Calu3 (cell line): Measurements from ENCODE around the gene DPM3. TPM values are rescaled to one million over a fixed set of nuclear protein-coding genes. Genes with fewer than 3 reads are reported as not detected.

Experiments used
- BruUV-seq: library from RNA; stranded (reverse); fragments of 400-500 nt; replicated peaks from 2 replicates; lab custom pipeline; 2021; lab: Mats Ljungman, UMichigan
- CTCF ChIA-PET: fragments of 300-600 bp; sonication (Branson Sonifier 250); formaldehyde crosslinking; loops from one replicate; lab custom pipeline; 2022; ENCODE audit warnings: antibody characterized with exemption; lab: Charles Lee
- DNase-seq: peaks from one replicate; pipeline ENCODE4 v3.0.0; 2022
- H3K27ac Mint-ChIP-seq: one replicate; pipeline ENCODE4 v1.8.0; 2022; ENCODE audit warnings: mixed read lengths; ENCODE audit not compliant: unreplicated experiment
- H3K27me3 Mint-ChIP-seq: one replicate; pipeline ENCODE4 v1.8.0; 2022; ENCODE audit warnings: mixed read lengths; ENCODE audit not compliant: unreplicated experiment
- H3K36me3 Mint-ChIP-seq: one replicate; pipeline ENCODE4 v1.8.0; 2022; ENCODE audit warnings: mild to moderate bottlenecking, moderate library complexity, mixed read lengths; ENCODE audit not compliant: insufficient read depth, unreplicated experiment
- H3K4me1 Mint-ChIP-seq: one replicate; pipeline ENCODE4 v1.8.0; 2022; ENCODE audit warnings: mild to moderate bottlenecking, low read depth, mixed read lengths; ENCODE audit not compliant: unreplicated experiment
- H3K4me3 Mint-ChIP-seq: one replicate; pipeline ENCODE4 v1.8.0; 2022; ENCODE audit warnings: mild to moderate bottlenecking, low read depth, moderate library complexity, mixed read lengths; ENCODE audit not compliant: unreplicated experiment
- H3K9me3 Mint-ChIP-seq: one replicate; pipeline ENCODE4 v1.8.0; 2022; ENCODE audit warnings: low read depth, mixed read lengths; ENCODE audit not compliant: unreplicated experiment
- CTCF ChIP-seq: fragments of 200-600 bp; IDR thresholded peaks from one replicate; pipeline ENCODE4 v1.8.0; 2022; ENCODE audit warnings: antibody characterized with exemption; ENCODE audit not compliant: unreplicated experiment
- intact Hi-C: fragments of 100-400 bp; cut with micrococcal nuclease; formaldehyde crosslinking; loops from one replicate; pipeline ENCODE4 v1.10.0; 2022; ENCODE audit not compliant: unreplicated experiment
- total RNA-seq: library from RNA; stranded (reverse); gene quantifications from 2 replicates; pipeline ENCODE4 v1.2.3, GENCODE V29; 2022

Gene DPM3
- total RNA-seq, 1 experiment from 2014 or later, result 38.7 TPM

- Mint-ChIP-seq H3K27me3 (peaks cover 16% of the 10 kb centered on the region), H3K36me3 (no peaks in the 10 kb centered on the region), H3K9me3 (no peaks in the 10 kb centered on the region), H3K4me3 (no peak overlapping the region), H3K27ac (no peak overlapping the region), H3K4me1 (peaks cover 10% of the 10 kb centered on the region)
- intact Hi-C loops, result loop anchor here (1.0 to 5.0 kb wide), 2 partner anchors 33 to 74 kb away; partner anchors contain the start of gene EFNA1
- CTCF ChIA-PET, result interaction anchor here (1.5 to 1.9 kb wide), 2 partner anchors 73 to 78 kb away, joined by 7 to 8 read pairs; partner anchors contain the start of gene KRTCAP2
- no peak for TF ChIP-seq CTCF
- no peak for DNase-seq
- no TSS peak for BruUV-seq
These were observed 45.7 kb downstream of the DPM3 start for GRCh38 chr1:155094622-155094948.

GRCh38 chr1:155093911-155094621 is 46.3 kb downstream of the DPM3 start:
- intact Hi-C loops, result loop anchor here (1.0 to 5.0 kb wide), 2 partner anchors 33 to 74 kb away; partner anchors contain the start of gene EFNA1
- no peak overlapping the region for H3K4me3 Mint-ChIP-seq
- no peaks in the 10 kb centered on the region for H3K36me3 Mint-ChIP-seq
- H3K9me3 Mint-ChIP-seq, result no peaks in the 10 kb centered on the region
- CTCF ChIA-PET, result interaction anchor here (0.9 to 1.9 kb wide), 3 partner anchors 73 to 79 kb away, joined by 3 to 8 read pairs (median 7); partner anchors contain the start of gene KRTCAP2
- no peak for DNase-seq
- BruUV-seq, result no TSS peak
- peaks cover 16% of the 10 kb centered on the region for H3K27me3 Mint-ChIP-seq
- TF ChIP-seq CTCF, result no peak
- peaks cover 10% of the 10 kb centered on the region for H3K4me1 Mint-ChIP-seq
- H3K27ac Mint-ChIP-seq, result no peak overlapping the region

GRCh38 chr1:155092641-155093040 is 47.7 kb downstream of the DPM3 start:
- TF ChIP-seq CTCF, result no peak
- H3K9me3 Mint-ChIP-seq, result no peaks in the 10 kb centered on the region
- H3K36me3 Mint-ChIP-seq, result no peaks in the 10 kb centered on the region
- no peak overlapping the region for H3K4me3 Mint-ChIP-seq
- no TSS peak for BruUV-seq
- peaks cover 10% of the 10 kb centered on the region for H3K4me1 Mint-ChIP-seq
- no peak for DNase-seq
- intact Hi-C loops, result loop anchor here (5.0 kb wide), 1 partner anchor 35 kb away; the partner anchor contains the start of gene EFNA1
- no peak overlapping the region for H3K27ac Mint-ChIP-seq
- CTCF ChIA-PET, result interaction anchor here (1.8 to 2.0 kb wide), 2 partner anchors 43 to 76 kb away, joined by 7 to 68 read pairs; partner anchors contain the start of gene SLC50A1
- H3K27me3 Mint-ChIP-seq, result peaks cover 25% of the 10 kb centered on the region

GRCh38 chr1:155092131-155092530 is 48.2 kb downstream of the DPM3 start:
- no peak for DNase-seq
- peaks cover 10% of the 10 kb centered on the region for H3K4me1 Mint-ChIP-seq
- BruUV-seq, result no TSS peak
- peaks cover 26% of the 10 kb centered on the region for H3K27me3 Mint-ChIP-seq
- intact Hi-C loops, result loop anchor here (5.0 kb wide), 1 partner anchor 35 kb away; the partner anchor contains the start of gene EFNA1
- CTCF ChIA-PET, result interaction anchor here (0.9 to 2.0 kb wide), 13 partner anchors 20 to 170 kb away, joined by 3 to 68 read pairs (median 5); partner anchors contain the start of genes DPM3, KRTCAP2, SCAMP3 and SLC50A1
- H3K36me3 Mint-ChIP-seq, result no peaks in the 10 kb centered on the region
- H3K4me3 Mint-ChIP-seq, result no peak overlapping the region
- no peak overlapping the region for H3K27ac Mint-ChIP-seq
- H3K9me3 Mint-ChIP-seq, result no peaks in the 10 kb centered on the region
- TF ChIP-seq CTCF, result no peak
